ENCODE measurements around the gene CLMN. TPM values are rescaled to one million over a fixed set of nuclear protein-coding genes. Genes with fewer than 3 reads are reported as not detected.

CLMN gene
- total and polyA plus RNA-seq, 8 donors: 17.4 to 78.1 (median 59.8) TPM

DNA sequence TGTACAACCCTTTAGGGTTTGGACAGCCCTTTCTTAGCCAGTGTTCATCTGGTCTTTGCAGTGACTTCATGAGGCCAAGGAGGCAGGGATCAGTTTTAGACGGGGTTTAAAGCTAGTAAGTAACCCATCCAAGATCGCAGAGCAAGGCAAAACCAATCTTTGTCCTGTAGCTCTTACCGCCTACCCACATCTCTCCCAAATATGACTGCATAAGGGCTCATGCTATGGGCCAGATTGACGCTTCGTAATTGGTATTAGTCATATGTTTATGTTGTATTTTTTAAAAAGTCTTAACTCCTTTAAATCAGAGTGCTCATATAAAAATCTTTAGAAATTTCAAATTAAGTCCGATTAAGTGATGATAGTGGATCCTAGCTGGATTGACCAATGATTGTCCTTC is 3.7 kb upstream of the CLMN start:
- intact Hi-C loops (cut with DNase I): no loop called here
- no peak for ATAC-seq
- TF ChIP-seq, protein P1, sequence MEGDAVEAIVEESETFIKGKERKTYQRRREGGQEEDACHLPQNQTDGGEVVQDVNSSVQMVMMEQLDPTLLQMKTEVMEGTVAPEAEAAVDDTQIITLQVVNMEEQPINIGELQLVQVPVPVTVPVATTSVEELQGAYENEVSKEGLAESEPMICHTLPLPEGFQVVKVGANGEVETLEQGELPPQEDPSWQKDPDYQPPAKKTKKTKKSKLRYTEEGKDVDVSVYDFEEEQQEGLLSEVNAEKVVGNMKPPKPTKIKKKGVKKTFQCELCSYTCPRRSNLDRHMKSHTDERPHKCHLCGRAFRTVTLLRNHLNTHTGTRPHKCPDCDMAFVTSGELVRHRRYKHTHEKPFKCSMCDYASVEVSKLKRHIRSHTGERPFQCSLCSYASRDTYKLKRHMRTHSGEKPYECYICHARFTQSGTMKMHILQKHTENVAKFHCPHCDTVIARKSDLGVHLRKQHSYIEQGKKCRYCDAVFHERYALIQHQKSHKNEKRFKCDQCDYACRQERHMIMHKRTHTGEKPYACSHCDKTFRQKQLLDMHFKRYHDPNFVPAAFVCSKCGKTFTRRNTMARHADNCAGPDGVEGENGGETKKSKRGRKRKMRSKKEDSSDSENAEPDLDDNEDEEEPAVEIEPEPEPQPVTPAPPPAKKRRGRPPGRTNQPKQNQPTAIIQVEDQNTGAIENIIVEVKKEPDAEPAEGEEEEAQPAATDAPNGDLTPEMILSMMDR (IDR thresholded peaks at IDR 0.05): no peak
- no peak overlapping the region for H3K4me3 ChIP-seq
- WGBS, 2 donors: 89 to 90% methylated on average over 6 of the region's 6 CpGs
- no peaks in the 10 kb centered on the region for H3K27me3 ChIP-seq
- DNase-seq: no peak
- H3K27ac ChIP-seq: no peak overlapping the region
- peaks cover 0 to 11% (median 0%) of the 10 kb centered on the region in 3 donors for H3K4me1 ChIP-seq
- no peak for FAIRE-seq
- H3K36me3 ChIP-seq: no peaks in the 10 kb centered on the region
- H3K9me3 ChIP-seq: no peaks in the 10 kb centered on the region

DNA sequence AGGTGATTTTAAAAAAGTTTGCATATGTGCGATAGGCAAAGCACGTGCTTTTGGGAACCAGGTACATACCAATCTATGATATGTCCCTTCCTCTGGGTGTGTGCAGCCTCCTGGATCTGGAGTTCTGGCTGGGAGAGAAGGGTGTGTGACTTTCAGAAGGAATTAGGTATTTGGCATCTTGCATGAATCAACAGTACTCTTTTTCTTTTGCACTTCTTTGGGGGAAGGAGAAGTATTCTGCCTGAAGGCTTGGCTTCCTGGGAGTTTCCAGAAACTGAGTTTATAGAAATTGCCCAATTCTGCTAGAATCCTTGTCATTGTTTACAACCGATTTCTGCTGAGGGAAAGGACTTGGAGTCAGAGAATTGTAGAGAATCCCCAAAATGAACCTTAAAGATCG is 2.9 kb upstream of the CLMN start:
- ATAC-seq (no peak), FAIRE-seq (no peak), DNase-seq (no peak)
- H3K9me3 ChIP-seq: no peaks in the 10 kb centered on the region
- peaks cover 0 to 11% (median 0%) of the 10 kb centered on the region in 3 donors for H3K4me1 ChIP-seq
- H3K36me3 ChIP-seq: no peaks in the 10 kb centered on the region
- WGBS, 2 donors: 60 to 62% methylated on average over 4 of the region's 4 CpGs
- no peak overlapping the region for H3K4me3 ChIP-seq
- intact Hi-C loops (cut with DNase I): no loop called here
- peak overlapping the region in 2 of 4 donors; percentile 85 to 86 for H3K27ac ChIP-seq
- no peaks in the 10 kb centered on the region for H3K27me3 ChIP-seq
- TF ChIP-seq, protein P1 (IDR thresholded peaks at IDR 0.05): no peak

DNA sequence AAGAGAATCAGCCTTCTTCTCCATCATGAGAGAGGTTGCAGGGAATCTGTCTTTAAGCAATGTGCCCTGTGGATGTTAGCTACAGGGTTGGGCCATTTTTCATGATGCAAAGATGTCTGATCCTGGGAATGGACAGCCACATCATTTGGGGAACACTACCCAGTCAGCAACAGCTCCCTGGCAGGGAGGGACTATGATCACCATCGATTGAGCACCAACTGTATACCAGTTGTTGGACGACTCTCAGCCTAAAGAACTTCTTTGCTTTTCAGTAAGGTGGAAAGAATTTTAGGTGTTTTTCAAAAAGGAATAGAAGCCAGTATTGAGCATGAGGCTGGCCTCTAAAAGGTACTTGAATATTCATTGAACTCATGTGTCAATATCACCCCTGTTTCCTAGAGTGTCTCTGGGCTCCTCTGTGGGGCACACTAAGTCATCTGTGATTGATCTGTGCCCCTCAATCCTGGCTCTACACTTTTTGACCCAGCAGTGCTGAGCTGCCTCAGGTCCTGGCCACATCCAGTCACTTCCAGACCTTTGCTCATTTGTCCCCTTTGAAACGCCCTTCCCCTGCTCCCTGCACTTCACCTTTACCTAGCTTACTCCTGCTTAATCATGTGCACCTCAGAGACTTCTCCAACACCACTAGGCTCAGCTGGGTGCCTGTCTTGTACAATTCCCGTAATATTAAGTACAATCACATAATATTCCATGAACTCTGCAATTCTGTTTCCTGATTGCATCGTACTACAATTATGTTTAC is 2.2 kb upstream of the CLMN start:
- Histone ChIP-seq H3K27me3 (no peaks in the 10 kb centered on the region), H3K4me1 (peaks cover 0 to 13% (median 0%) of the 10 kb centered on the region in 3 donors), H3K4me3 (no peak overlapping the region), H3K9me3 (no peaks in the 10 kb centered on the region), H3K36me3 (no peaks in the 10 kb centered on the region), H3K27ac (peak overlapping the region; percentile 7 to 86 (median 80))
- WGBS, 2 donors: 66 to 73% methylated on average over 5 of the region's 5 CpGs
- DNase-seq (no peak), FAIRE-seq (no peak), ATAC-seq (no peak)
- TF ChIP-seq, protein P1 (IDR thresholded peaks at IDR 0.05): no peak
- intact Hi-C loops (cut with DNase I): no loop called here

DNA sequence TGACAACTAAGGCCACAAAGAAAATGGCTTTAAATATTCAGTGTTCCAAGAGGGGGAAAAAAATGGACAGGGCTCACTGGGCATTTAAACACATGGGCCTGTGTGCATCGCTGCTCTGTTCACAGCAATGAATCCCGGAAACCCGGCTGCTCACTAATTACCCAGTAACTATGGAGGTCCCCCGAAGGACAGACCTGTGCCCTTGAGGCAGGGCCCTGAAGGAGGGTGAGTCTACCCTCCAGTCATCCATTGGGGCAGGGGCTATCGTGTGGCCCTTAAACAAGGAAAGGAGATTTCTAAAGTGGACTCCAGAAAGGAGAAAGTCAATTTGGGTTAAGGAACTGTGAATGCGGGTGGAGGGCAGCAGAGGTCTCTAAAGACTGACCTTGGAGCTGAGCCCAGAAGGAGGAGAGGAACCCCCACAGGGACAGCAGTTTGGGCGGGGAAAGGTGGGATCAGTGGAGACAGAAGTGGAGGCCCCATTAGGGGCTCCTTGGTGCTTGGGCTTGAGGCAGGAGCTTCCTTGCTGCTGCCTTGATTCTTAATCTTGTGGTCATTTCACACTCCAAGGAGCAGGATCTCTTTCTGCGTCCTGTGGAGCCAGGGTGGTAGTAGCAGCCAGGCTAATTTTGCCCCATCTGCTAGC is 1.4 kb upstream of the CLMN start:
- TF ChIP-seq, protein P1 (IDR thresholded peaks at IDR 0.05): no peak
- H3K4me3 ChIP-seq: no peak overlapping the region
- ATAC-seq: no peak
- FAIRE-seq: no peak
- H3K27ac ChIP-seq: peak overlapping the region in 3 of 4 donors; percentile 74 to 86 (median 85)
- H3K4me1 ChIP-seq: peaks cover 0 to 14% (median 0%) of the 10 kb centered on the region in 3 donors
- WGBS, 2 donors: 90 to 91% methylated on average over 8 of the region's 8 CpGs
- intact Hi-C loops (cut with DNase I): no loop called here
- no peak for DNase-seq
- H3K9me3 ChIP-seq: no peaks in the 10 kb centered on the region
- H3K27me3 ChIP-seq: no peaks in the 10 kb centered on the region
- H3K36me3 ChIP-seq: no peaks in the 10 kb centered on the region
